BJ (cell line): ENCODE results near the gene CDH18. TPM values are rescaled to one million over a fixed set of nuclear protein-coding genes. Genes with fewer than 3 reads are reported as not detected.

Experiments used
- CTCF ChIA-PET: fragments of 350-600 bp; formaldehyde crosslinking; extraction: SDS; loops from one replicate; lab custom pipeline; 2021; ENCODE audit warnings: antibody characterized with exemption, inconsistent platforms; lab: Yijun Ruan, JAX
- POLR2A ChIA-PET: fragments of 300-600 bp; sonication (Branson Sonifier 250); formaldehyde crosslinking; extraction: SDS; loops from one replicate; lab custom pipeline; 2021; ENCODE audit warnings: antibody characterized with exemption; lab: Charles Lee
- DNase-seq: peaks from one replicate; pipeline ENCODE4 v3.0.0-alpha.2; 2011; ENCODE audit warnings: low read depth
- H3K27me3 ChIP-seq: 2 replicates; pipeline ENCODE4 v1.6.0; 2011; ENCODE audit warnings: low read length; ENCODE audit not compliant: control insufficient read depth, insufficient read depth
- H3K36me3 ChIP-seq: 2 replicates; pipeline ENCODE4 v1.5.1; 2011; ENCODE audit warnings: low read length; ENCODE audit not compliant: control insufficient read depth, insufficient read depth
- H3K4me3 ChIP-seq: 2 replicates; pipeline ENCODE4 v1.5.1; 2011; ENCODE audit warnings: low read depth, mild to moderate bottlenecking, control low read depth, low read length
- CTCF ChIP-seq: IDR thresholded peaks from 2 replicates; pipeline ENCODE4 v1.5.1; 2011; ENCODE audit warnings: low read depth, mild to moderate bottlenecking, control low read depth, inconsistent platforms, low read length, moderate library complexity; ENCODE audit not compliant: insufficient read depth
- polyA minus RNA-seq: library from RNA; depleted of rRNA, polyadenylated mRNA; stranded (reverse); fragments of >200 nt; gene quantifications from 2 replicates; pipeline ENCODE4 v1.2.3, GENCODE V29; 2011; rRNA and poly(A)+ RNA removed
- polyA plus RNA-seq: library from polyadenylated mRNA; depleted of rRNA; stranded (reverse); fragments of >200 nt; gene quantifications from 2 replicates; pipeline ENCODE4 v1.2.3, GENCODE V29; 2011; rRNA removed

CDH18 gene
- 0.31 and 0.45 TPM in 2 replicates for polyA plus RNA-seq
- polyA minus RNA-seq = 0.43 and 0.82 TPM in 2 replicates

DNA sequence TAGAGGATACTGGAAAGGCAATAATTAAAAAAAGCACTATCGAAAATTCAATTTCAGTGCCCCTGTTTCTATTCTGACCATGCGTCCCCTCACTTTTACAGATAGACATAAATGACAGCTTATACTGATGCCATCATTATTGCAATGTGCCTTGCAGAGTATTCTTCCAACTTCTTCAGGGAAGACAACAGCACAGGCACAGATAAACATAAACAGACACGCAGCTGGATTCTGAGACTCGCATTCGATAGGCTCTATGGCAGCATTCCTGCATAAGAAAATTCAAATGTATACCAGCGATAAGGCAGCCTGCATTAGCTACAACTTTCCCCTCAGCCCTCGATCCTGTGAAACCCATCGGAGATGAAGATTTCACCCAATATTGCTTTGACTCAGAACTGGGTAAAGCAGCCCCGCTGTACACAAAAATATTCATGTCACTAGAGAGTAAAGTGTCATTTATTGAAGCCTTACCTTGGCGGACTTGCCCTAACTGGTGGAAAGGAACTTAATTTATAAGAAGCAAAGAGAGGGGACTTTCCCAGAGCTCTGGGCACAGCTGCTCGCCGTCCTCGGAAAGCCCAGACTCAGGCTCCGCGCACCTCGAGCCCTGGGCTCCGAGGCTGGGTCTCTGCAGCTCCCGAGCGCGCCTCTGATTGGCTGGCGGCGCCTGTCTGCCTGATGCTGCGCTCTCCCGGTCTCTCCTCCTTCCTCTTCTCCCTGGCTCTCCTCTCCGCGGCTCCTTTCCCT lies at the start of gene CDH18:
CDH18 (minus strand) TSS at position 589 of the 750 bp plus-strand sequence. CDS start 149,214 bp downstream, outside the sequence.
- peak; percentile 1 for DNase-seq
- ChIA-PET POLR2A (no interaction called here), CTCF (no interaction called here)
- Histone ChIP-seq H3K4me3 (peak within 1 kb of the TSS; percentile 19), H3K27me3 (no peaks in the 10 kb centered on the region; the same call in none of the 2 replicates), H3K36me3 (no peaks in the 10 kb centered on the region)
- no peak for TF ChIP-seq CTCF

DNA sequence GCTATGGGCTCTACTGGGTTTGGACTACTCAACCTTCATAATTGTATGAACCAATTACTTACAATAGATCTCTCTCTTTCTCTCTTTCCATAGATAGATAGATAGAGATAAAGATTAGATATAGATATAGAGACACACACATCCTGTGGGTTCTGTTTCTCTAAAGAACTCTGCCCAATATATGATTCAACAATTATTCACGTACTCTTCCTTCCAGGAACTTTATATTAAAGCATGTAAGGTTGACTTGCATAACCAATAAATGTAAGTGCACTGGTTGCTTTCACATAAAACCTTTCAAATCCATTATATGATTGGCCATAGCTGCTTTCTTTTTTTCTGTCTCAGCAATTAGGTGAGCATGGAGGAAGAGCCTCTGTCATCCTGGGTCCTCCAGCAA lies 46.7 kb upstream of the CDH18 start:
- H3K4me3 ChIP-seq = no peak overlapping the region
- no peaks in the 10 kb centered on the region for H3K36me3 ChIP-seq
- TF ChIP-seq CTCF = no peak
- ChIA-PET CTCF (no interaction called here), POLR2A (no interaction called here)
- H3K27me3 ChIP-seq = no peaks in the 10 kb centered on the region
- DNase-seq = no peak

GRCh38 chr5:20033881-20034280 lies 45.9 kb upstream of the CDH18 start:
- Histone ChIP-seq H3K36me3 (no peaks in the 10 kb centered on the region), H3K27me3 (no peaks in the 10 kb centered on the region), H3K4me3 (no peak overlapping the region)
- ChIA-PET CTCF (no interaction called here), POLR2A (no interaction called here)
- TF ChIP-seq CTCF = no peak
- DNase-seq = no peak

- TF ChIP-seq CTCF = no peak
- H3K27me3 ChIP-seq = no peaks in the 10 kb centered on the region
- DNase-seq = no peak
- H3K4me3 ChIP-seq = no peak overlapping the region
- ChIA-PET POLR2A (no interaction called here), CTCF (no interaction called here)
- H3K36me3 ChIP-seq = no peaks in the 10 kb centered on the region
These were observed 44.9 kb upstream of the CDH18 start for GRCh38 chr5:20032896-20033295.

- Histone ChIP-seq H3K4me3 (no peak overlapping the region), H3K27me3 (no peaks in the 10 kb centered on the region), H3K36me3 (no peaks in the 10 kb centered on the region)
- no peak for TF ChIP-seq CTCF
- ChIA-PET CTCF (no interaction called here), POLR2A (no interaction called here)
- no peak for DNase-seq
These were observed 42.1 kb upstream of the CDH18 start for GRCh38 chr5:20030125-20030524.
